H1 (cell line): ENCODE results near the gene PHACTR2. TPM values are rescaled to one million over a fixed set of nuclear protein-coding genes. Genes with fewer than 3 reads are reported as not detected.

Experiments
- CHD7 ChIP-seq: fragments of 300-600 bp; sonication (generic); IDR thresholded peaks from 2 replicates; pipeline ENCODE4 v1.7.1; 2012; ENCODE audit warnings: low read length, moderate library complexity, mild to moderate bottlenecking, inconsistent platforms; ENCODE audit not compliant: insufficient replicate concordance
- EP300 ChIP-seq, 2 experiments: IDR thresholded peaks; 1 replicate in 1 of 2; 2 replicates in 1 of 2; pipeline ENCODE4 v1.6.1; 2011 to 2012; ENCODE audit warnings: low read depth in 2 of 2, low read length in 2 of 2, mild to moderate bottlenecking in 2 of 2, borderline replicate concordance in 1 of 2, inconsistent platforms in 1 of 2, moderate library complexity in 1 of 2
- RBBP5 ChIP-seq: IDR thresholded peaks from 2 replicates; pipeline ENCODE4 v1.7.1; 2012; ENCODE audit warnings: low read depth, mild to moderate bottlenecking, inconsistent platforms, low read length, moderate library complexity, borderline replicate concordance
- USF2 ChIP-seq: IDR thresholded peaks from 2 replicates; pipeline ENCODE4 v1.6.1; 2011; ENCODE audit warnings: low read length, improper control_type of control experiment
- polyA plus RNA-seq, 7 experiments: library from polyadenylated mRNA; depleted of rRNA in 3 of 7; stranded (reverse) in 5 of 7; unstranded in 2 of 7; fragments of >200 nt in 5 of 7; fragments of 200-250 nt in 2 of 7; gene quantifications; 1 replicate in 5 of 7; 2 replicates in 1 of 7; 4 replicates in 1 of 7; pipeline versions ENCODE4 v1.2.1 to v1.2.3, GENCODE V29; 2011 to 2013; ENCODE audit warnings: missing spikeins in 2 of 7, mixed read lengths in 2 of 7
- total RNA-seq: library from RNA; stranded (reverse); fragmentation: NEBNext Ultra II Directional; extraction: Animal tissue kit (Norgen Biotek cat#: 25700); gene quantifications from 2 replicates; pipeline ENCODE4 v1.2.1, GENCODE V29; 2021

PHACTR2 gene
- total and polyA plus RNA-seq, 2 of the 8 experiments (the other 6 are each of a cell fraction or from before 2014, with no cell fraction given) = 16.9 to 131 TPM

GRCh38 chr6:143838395-143838794 is 160.6 kb downstream of the PHACTR2 start (continued):
- TF ChIP-seq CHD7 (no peak), USF2 (no peak), RBBP5 (no peak), EP300 (IDR thresholded peaks at IDR 0.05; ENCODE audit: borderline replicate concordance in 1 of 2, low read depth in 2 of 2, low read length in 2 of 2) (no peak)
